ENCODE data around the gene USE1. TPM values are rescaled to one million over a fixed set of nuclear protein-coding genes. Genes with fewer than 3 reads are reported as not detected.

Gene USE1
- total RNA-seq, 4 donors from 2014 or later, result 17.3 to 25.2 (median 21.6) TPM

DNA sequence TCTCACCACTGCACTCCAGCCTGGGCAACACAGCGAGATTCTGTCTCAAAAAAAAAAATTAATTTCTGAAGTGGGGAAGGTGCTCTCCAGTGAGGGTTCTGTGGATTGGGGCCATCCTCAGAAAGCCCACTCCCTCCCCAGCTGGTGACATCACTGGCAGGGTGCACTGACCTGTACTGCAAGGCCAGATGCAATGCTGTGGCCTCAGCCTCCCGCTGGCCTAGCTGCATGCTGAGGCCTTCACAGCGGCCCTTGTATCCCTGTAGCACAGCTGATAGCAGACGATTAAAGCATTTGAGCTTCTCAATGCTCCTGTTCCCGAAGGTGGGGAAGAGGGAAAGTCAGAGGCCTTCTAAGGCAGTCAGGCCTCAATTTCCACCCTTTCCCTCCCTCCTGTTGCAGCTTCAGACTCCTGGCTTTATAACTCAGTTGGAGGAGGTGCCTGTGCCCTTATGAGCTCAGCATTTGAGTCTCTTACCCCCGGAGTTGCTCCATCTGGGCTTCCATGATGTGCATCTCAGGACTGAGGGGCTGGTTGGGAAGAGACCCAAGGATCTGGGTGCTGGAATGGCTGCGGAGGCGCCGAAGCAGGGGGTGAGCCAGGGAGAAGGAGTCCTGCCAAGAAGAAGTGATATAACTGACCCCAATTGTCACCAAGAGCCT, 44.1 kb downstream of the USE1 start:
- 97% methylated on average over 7 of the region's 9 CpGs for WGBS
- no peaks in the 10 kb centered on the region for H3K9me3 ChIP-seq
- DNase-seq (ENCODE audit: low spot score in 2 of 2), result no peak
- H3K36me3 ChIP-seq, result no peaks in the 10 kb centered on the region
- no peak for TF ChIP-seq POLR2A (IDR thresholded peaks at IDR 0.05)
- TF ChIP-seq EP300 (IDR thresholded peaks at IDR 0.05), result no peak
- no peak for TF ChIP-seq POLR2AphosphoS5 (IDR thresholded peaks at IDR 0.05)
- TF ChIP-seq, protein P1, sequence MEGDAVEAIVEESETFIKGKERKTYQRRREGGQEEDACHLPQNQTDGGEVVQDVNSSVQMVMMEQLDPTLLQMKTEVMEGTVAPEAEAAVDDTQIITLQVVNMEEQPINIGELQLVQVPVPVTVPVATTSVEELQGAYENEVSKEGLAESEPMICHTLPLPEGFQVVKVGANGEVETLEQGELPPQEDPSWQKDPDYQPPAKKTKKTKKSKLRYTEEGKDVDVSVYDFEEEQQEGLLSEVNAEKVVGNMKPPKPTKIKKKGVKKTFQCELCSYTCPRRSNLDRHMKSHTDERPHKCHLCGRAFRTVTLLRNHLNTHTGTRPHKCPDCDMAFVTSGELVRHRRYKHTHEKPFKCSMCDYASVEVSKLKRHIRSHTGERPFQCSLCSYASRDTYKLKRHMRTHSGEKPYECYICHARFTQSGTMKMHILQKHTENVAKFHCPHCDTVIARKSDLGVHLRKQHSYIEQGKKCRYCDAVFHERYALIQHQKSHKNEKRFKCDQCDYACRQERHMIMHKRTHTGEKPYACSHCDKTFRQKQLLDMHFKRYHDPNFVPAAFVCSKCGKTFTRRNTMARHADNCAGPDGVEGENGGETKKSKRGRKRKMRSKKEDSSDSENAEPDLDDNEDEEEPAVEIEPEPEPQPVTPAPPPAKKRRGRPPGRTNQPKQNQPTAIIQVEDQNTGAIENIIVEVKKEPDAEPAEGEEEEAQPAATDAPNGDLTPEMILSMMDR (IDR thresholded peaks at IDR 0.05), result no peak
- no peak overlapping the region for H3K27ac ChIP-seq
- no peaks in the 10 kb centered on the region for H3K4me1 ChIP-seq
- no peak overlapping the region for H3K4me3 ChIP-seq
- no peaks in the 10 kb centered on the region for H3K27me3 ChIP-seq

DNA sequence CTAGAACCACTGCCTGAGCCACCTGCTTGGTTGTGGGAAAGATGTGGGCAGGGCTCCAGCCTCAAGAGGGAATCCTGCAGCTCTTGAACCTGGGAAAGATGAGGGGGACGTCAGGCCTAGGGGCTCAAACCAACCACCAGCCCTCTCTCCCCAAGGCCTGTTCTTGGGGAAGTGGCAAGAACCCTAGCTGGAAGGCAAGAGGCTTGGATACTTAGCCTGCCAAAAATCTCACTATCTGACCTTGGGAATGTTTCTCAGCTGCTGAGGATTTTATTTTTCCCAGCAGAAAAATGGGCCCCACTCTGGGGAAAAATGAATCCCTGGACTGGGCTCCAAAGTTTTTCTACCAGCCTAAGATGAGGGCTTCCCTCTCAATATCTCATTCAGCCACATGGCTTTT, 44.8 kb downstream of the USE1 start:
- H3K4me3 ChIP-seq, result no peak overlapping the region
- no peaks in the 10 kb centered on the region for H3K27me3 ChIP-seq
- no peaks in the 10 kb centered on the region for H3K36me3 ChIP-seq
- H3K27ac ChIP-seq, result no peak overlapping the region
- no peak for DNase-seq (ENCODE audit: low spot score in 2 of 2)
- no peaks in the 10 kb centered on the region for H3K4me1 ChIP-seq
- 80% methylated on average over 1 of the region's 1 CpG for WGBS
- no peaks in the 10 kb centered on the region for H3K9me3 ChIP-seq
- TF ChIP-seq POLR2AphosphoS5 (IDR thresholded peaks at IDR 0.05), result no peak

DNA sequence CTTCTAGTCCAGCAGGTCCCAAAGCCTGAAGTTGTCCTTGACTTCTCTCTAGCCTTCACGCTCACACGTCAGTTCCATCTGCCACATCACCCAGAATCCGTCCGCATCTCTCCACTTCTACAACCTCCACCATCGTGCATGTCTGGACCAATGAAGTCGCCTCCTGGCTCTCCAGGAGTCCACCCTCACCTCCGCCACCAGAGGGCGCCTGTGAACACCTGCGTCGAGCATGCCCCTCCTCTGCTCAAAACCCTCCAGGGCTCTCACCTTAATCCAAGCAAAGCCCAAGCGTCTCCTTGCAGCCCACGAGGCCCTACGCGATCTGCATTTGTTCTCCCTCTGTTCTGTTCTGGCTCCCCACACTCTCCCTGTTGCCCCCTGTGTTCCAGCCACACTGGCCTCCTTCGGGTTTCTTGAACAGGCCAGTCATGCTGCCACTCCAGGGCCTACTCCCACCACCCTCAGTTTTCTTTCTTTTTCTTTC, 45.7 kb downstream of the USE1 start:
- TF ChIP-seq POLR2AphosphoS5 (IDR thresholded peaks at IDR 0.05) (no peak), POLR2A (IDR thresholded peaks at IDR 0.05) (no peak), EP300 (IDR thresholded peaks at IDR 0.05) (no peak)
- TF ChIP-seq, protein P1 (IDR thresholded peaks at IDR 0.05), result peak; percentile 60 to 90
- DNase-seq (ENCODE audit: low spot score in 2 of 2), result peak in 1 of 2 donors; percentile 88

DNA sequence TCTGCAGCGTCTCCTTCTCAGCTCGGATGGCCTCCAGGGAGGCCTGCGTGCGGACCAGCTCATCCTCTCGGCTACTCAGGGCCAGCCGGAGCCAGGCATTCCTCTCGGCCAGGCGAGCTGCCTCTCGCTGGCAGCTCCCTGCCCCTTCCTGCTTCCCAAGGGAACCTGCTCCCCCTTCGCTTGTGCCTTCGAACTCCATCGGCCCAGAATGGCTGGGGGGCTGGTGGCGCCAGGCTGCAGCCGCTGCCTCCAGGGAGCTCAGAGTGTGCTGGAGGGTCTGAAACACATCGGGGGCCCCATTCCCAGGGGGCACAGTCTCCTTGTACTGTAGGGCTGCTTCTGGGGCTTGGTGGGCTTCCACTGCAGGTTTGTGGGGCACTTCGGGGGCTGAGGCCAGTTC, 47.4 kb downstream of the USE1 start:
- TF ChIP-seq, protein P1 (IDR thresholded peaks at IDR 0.05), result no peak
- TF ChIP-seq EP300 (IDR thresholded peaks at IDR 0.05), result no peak
- TF ChIP-seq POLR2AphosphoS5 (IDR thresholded peaks at IDR 0.05), result no peak
- TF ChIP-seq POLR2A (IDR thresholded peaks at IDR 0.05), result no peak
- DNase-seq (ENCODE audit: low spot score in 2 of 2), result no peak
- H3K27me3 ChIP-seq, result no peaks in the 10 kb centered on the region
- no peaks in the 10 kb centered on the region for H3K9me3 ChIP-seq
- no peaks in the 10 kb centered on the region for H3K36me3 ChIP-seq
- H3K27ac ChIP-seq, result no peak overlapping the region
- H3K4me3 ChIP-seq, result no peak overlapping the region
- 51% methylated on average over 3 of the region's 16 CpGs for WGBS
- peaks cover 5% of the 10 kb centered on the region for H3K4me1 ChIP-seq

More for the DNA sequence above, 45.7 kb downstream of the USE1 start:
- no peaks in the 10 kb centered on the region for H3K36me3 ChIP-seq
- no peak overlapping the region for H3K4me3 ChIP-seq
- no peaks in the 10 kb centered on the region for H3K27me3 ChIP-seq
- no peak overlapping the region for H3K27ac ChIP-seq
- H3K4me1 ChIP-seq, result no peaks in the 10 kb centered on the region
- H3K9me3 ChIP-seq, result no peaks in the 10 kb centered on the region
- WGBS, result 16% methylated on average over 15 of the region's 15 CpGs

DNA sequence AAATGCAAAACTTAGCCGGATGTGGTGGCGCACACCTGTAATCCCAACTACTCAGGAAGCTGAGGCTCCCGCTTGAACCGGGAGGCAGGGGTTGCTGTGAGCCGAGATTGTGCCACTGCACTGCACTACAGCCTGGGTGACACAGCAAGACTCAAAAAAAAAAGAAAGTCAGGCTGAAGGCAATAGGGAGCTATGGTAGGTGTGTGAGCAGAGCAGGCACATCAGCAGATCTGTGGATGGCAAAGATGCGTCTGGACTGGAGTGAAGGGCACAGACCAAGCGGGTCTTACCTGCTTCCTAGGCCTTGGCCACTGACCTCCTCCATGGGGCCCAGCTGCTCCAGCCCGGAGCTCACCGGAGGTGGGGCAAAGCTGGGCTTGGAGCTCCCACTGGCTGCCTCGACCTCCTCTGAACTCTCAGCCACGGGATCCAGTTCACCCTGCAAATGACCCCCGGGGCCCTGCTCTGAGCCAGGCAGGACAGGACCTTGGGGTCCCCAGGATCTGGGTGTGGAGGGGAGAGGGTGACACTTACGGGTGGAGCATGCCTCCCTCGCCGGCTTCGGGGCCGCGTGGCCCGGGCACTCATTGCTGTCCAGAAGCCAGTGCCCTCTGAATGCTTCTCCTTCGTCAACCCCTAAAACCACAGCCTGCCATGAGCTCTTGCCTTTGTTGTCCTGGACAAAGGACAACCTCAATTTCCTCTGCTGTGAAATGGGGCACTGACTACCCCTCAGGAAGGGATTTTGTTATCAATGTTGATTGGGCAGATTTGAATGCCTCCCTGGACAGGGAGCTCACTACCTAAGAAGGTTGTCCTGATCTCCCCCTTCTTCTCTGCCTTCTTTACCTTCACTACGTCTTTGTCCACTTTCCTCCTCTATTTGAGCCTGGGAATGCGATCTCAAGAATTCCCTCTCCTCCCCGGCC, 48.8 kb downstream of the USE1 start:
- no peak overlapping the region for H3K27ac ChIP-seq
- peak overlapping the region; percentile 26 for H3K4me3 ChIP-seq
- TF ChIP-seq POLR2A (IDR thresholded peaks at IDR 0.05) (no peak), POLR2AphosphoS5 (IDR thresholded peaks at IDR 0.05) (no peak), EP300 (IDR thresholded peaks at IDR 0.05) (no peak)
- TF ChIP-seq, protein P1 (IDR thresholded peaks at IDR 0.05), result no peak
- H3K27me3 ChIP-seq, result no peaks in the 10 kb centered on the region
- no peaks in the 10 kb centered on the region for H3K36me3 ChIP-seq
- H3K9me3 ChIP-seq, result no peaks in the 10 kb centered on the region
- DNase-seq (ENCODE audit: low spot score in 2 of 2), result no peak
- WGBS, result 73% methylated on average over 11 of the region's 23 CpGs
- peaks cover 16% of the 10 kb centered on the region for H3K4me1 ChIP-seq
